ENCODE data around the gene SLC38A7. TPM values are rescaled to one million over a fixed set of nuclear protein-coding genes. Genes with fewer than 3 reads are reported as not detected.
A peak's percentile ranks its signal among the peaks of the same experiment; 100 is the strongest.

SLC38A7 gene
- total and polyA plus RNA-seq, 2 of the 13 experiments (the other 11 are each of a cell fraction or from before 2014, with no cell fraction given) = 13.2 to 14.1 TPM

DNA sequence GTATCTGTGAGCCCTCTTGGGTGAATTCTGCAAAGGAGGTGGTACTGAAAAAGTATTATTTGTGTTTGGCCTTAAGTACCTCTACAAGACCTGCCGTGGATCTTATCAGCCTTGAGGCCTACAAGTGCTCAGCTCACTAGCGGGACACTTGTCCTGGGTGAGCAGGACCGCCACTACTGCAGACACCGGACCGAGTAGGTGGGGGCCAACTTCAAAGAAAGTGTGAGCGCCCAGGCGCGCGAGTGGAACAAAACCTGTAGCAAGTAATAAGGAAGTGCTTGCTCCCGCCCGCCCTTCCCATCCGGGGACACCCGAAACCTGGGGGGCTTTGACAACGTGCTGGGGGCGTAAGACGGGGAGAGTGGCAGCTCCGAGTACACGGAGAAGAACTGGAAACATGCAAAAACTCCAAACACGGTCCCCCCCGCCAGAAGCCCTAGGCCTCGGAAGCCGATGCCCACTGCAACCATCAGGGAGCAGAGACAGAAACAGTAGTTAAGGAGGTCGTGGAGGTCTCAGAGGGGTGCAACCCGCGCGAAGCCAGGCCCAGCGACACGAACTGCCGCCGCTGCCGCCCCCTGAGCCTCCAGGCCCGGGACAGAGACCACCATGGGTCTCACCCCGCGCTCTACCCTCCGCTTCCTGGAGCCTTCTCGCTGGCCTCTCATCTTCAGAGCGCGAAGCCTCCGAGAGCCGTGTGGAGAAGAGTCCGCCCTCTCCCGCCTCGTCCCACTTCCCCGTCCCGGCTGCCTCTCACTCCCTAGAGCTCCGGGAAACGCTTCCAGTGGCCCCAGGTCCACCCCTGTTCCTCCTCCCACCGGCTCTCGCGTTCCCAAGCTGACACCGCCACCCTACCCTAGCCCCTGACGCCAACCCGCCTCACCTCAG is 55.5 kb downstream of the SLC38A7 start (continued):
- TF ChIP-seq GMEB2 (CRISPR knock-in tag; IDR thresholded peaks at IDR 0.05; ENCODE audit: low read depth) (no peak), ZNF484 (CRISPR knock-in tag; IDR thresholded peaks at IDR 0.05; ENCODE audit: borderline replicate concordance, low read depth) (no peak), FOSL1 (CRISPR knock-in tag; IDR thresholded peaks at IDR 0.05; ENCODE audit: borderline replicate concordance) (0 out of 2 replicates have a peak, but pooled peaks have one; percentile 13), ZNF83 (CRISPR knock-in tag; IDR thresholded peaks at IDR 0.05; ENCODE audit: borderline replicate concordance) (peak; percentile 82; the same call in 1 of the 2 replicates), RFX3 (CRISPR knock-in tag; IDR thresholded peaks at IDR 0.05) (no peak), SMAD9 (CRISPR knock-in tag; IDR thresholded peaks at IDR 0.05) (0 out of 2 replicates have a peak, but pooled peaks have one; percentile 66), PATZ1 (CRISPR knock-in tag; IDR thresholded peaks at IDR 0.05) (peak; percentile 87), HES4 (CRISPR knock-in tag; IDR thresholded peaks at IDR 0.05; ENCODE audit: borderline replicate concordance) (peak; percentile 2; the same call in 1 of the 2 replicates), ZNF709 (CRISPR knock-in tag; IDR thresholded peaks at IDR 0.05) (peak; percentile 34; the same call in 1 of the 2 replicates), FOXC1 (CRISPR knock-in tag; IDR thresholded peaks at IDR 0.05; ENCODE audit: borderline replicate concordance) (peak; percentile 57; the same call in 1 of the 2 replicates)
- TF ChIP-seq, protein P1, sequence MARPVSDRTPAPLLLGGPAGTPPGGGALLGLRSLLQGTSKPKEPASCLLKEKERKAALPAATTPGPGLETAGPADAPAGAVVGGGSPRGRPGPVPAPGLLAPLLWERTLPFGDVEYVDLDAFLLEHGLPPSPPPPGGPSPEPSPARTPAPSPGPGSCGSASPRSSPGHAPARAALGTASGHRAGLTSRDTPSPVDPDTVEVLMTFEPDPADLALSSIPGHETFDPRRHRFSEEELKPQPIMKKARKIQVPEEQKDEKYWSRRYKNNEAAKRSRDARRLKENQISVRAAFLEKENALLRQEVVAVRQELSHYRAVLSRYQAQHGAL (CRISPR knock-in tag; IDR thresholded peaks at IDR 0.05; ENCODE audit: not compliant biosample characterization) = no peak

All from HepG2 (cell line).